ENCODE data around the gene ZNF621. TPM values are rescaled to one million over a fixed set of nuclear protein-coding genes. Genes with fewer than 3 reads are reported as not detected.

ZNF621 gene
- total and polyA plus RNA-seq, 9 of the 15 experiments (the other 6 are each of a cell fraction or from before 2014, with no cell fraction given): 4.7 to 28.9 (median 20.6) TPM

DNA sequence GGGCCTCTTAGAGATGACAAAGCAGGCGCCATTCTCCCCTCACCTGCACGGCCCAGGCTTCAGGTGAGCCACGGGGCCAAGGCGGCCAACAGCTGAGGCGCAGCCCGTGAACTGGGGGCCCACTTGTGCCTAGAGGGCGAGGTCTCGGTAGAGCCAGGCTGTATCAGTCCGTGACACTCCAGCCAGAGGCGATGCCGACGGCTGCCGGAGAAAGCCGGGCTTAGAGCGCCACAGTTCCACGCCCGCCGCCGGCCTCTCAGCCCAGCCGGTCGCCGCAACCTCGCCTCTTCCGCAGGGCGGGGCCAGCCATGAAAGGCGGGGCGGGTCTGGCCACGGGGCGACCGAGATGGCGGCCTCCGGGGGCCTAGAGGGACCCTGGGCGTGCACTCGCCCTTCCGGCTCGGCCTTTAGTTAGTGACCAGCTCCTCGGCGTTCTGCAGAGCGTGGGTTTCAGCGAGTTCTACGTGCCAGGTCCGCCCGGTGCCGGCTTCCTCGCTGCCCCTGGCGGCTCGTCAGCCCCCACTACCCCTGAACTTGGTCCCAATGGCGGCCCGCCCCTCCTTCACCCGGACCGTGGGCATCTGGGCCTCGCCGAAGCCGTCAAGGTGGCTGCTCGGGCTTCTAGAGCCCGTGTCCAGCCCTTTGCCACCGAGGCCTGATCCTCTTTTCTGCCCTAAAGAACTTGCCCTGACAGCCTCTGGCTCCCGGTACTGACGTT lies at the start of gene ZNF621 (continued):
- TF ChIP-seq, protein P1, sequence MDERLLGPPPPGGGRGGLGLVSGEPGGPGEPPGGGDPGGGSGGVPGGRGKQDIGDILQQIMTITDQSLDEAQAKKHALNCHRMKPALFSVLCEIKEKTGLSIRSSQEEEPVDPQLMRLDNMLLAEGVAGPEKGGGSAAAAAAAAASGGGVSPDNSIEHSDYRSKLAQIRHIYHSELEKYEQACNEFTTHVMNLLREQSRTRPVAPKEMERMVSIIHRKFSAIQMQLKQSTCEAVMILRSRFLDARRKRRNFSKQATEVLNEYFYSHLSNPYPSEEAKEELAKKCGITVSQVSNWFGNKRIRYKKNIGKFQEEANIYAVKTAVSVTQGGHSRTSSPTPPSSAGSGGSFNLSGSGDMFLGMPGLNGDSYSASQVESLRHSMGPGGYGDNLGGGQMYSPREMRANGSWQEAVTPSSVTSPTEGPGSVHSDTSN (CRISPR knock-in tag; IDR thresholded peaks at IDR 0.05; ENCODE audit: low read depth): no peak
- TF ChIP-seq, protein P1 (tag; conservative IDR thresholded peaks at IDR 0.05; ENCODE audit: low read depth): no peak
- TF ChIP-seq NFXL1 (CRISPR knock-in tag; IDR thresholded peaks at IDR 0.05) (no peak), ZFX (CRISPR knock-in tag; IDR thresholded peaks at IDR 0.05) (peak; percentile 99), CBX3 (IDR thresholded peaks at IDR 0.05; ENCODE audit: borderline replicate concordance in 1 of 2, low read length in 2 of 2) (peak in 1 of 2 experiments; percentile 56; a peak in 1 of 3 replicates), SMARCE1 (IDR thresholded peaks at IDR 0.05) (no peak), ASH1L (IDR thresholded peaks at IDR 0.05; ENCODE audit: borderline replicate concordance, low read depth, partially characterized antibody) (no peak), TEAD4 (IDR thresholded peaks at IDR 0.05; ENCODE audit: low read length) (peak; percentile 14), TEAD4 (CRISPR knock-in tag; IDR thresholded peaks at IDR 0.05; ENCODE audit: borderline replicate concordance) (no peak), ZSCAN29 (IDR thresholded peaks at IDR 0.05) (no peak), KLF1 (tag; IDR thresholded peaks at IDR 0.05) (peak; percentile 91), EHMT2 (IDR thresholded peaks at IDR 0.05) (no peak), ZNF253 (CRISPR knock-in tag; conservative IDR thresholded peaks at IDR 0.05) (no peak), STAT5A (IDR thresholded peaks at IDR 0.05; ENCODE audit: borderline replicate concordance, low read length) (peak; percentile 10; the same call in 1 of the 2 replicates), HMGN3 (IDR thresholded peaks at IDR 0.05; ENCODE audit: borderline replicate concordance, extremely low read depth, insufficient read length, low read depth, low read length) (peak; percentile 93), IRF2 (CRISPR knock-in tag; IDR thresholded peaks at IDR 0.05) (no peak), GTF2E2 (tag; IDR thresholded peaks at IDR 0.05) (peak; percentile 99), OTX1 (CRISPR knock-in tag; IDR thresholded peaks at IDR 0.05) (peak; percentile 34; the same call in 1 of the 2 replicates), ZNF766 (CRISPR knock-in tag; conservative IDR thresholded peaks at IDR 0.05) (0 out of 2 replicates have a peak, but pooled peaks have one; percentile 56), NCOR1 (IDR thresholded peaks at IDR 0.05) (no peak), CXXC5 (CRISPR knock-in tag; IDR thresholded peaks at IDR 0.05) (peak; percentile 90)
- TF ChIP-seq, protein P2, sequence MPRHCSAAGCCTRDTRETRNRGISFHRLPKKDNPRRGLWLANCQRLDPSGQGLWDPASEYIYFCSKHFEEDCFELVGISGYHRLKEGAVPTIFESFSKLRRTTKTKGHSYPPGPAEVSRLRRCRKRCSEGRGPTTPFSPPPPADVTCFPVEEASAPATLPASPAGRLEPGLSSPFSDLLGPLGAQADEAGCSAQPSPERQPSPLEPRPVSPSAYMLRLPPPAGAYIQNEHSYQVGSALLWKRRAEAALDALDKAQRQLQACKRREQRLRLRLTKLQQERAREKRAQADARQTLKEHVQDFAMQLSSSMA (CRISPR knock-in tag; IDR thresholded peaks at IDR 0.05): 0 out of 2 replicates have a peak, but pooled peaks have one; percentile 57
- TF ChIP-seq, protein P3, sequence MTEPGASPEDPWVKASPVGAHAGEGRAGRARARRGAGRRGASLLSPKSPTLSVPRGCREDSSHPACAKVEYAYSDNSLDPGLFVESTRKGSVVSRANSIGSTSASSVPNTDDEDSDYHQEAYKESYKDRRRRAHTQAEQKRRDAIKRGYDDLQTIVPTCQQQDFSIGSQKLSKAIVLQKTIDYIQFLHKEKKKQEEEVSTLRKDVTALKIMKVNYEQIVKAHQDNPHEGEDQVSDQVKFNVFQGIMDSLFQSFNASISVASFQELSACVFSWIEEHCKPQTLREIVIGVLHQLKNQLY (CRISPR knock-in tag; conservative IDR thresholded peaks at IDR 0.05): no peak; a peak in 1 of 4 replicates
- TF ChIP-seq, protein P4, sequence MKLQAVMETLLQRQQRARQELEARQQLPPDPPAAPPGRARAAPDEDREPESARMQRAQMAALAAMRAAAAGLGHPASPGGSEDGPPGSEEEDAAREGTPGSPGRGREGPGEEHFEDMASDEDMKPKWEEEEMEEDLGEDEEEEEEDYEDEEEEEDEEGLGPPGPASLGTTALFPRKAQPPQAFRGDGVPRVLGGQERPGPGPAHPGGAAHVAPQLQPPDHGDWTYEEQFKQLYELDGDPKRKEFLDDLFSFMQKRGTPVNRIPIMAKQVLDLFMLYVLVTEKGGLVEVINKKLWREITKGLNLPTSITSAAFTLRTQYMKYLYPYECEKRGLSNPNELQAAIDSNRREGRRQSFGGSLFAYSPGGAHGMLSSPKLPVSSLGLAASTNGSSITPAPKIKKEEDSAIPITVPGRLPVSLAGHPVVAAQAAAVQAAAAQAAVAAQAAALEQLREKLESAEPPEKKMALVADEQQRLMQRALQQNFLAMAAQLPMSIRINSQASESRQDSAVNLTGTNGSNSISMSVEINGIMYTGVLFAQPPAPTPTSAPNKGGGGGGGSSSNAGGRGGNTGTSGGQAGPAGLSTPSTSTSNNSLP (IDR thresholded peaks at IDR 0.05; ENCODE audit: borderline replicate concordance, low read depth, low read length): no peak
